ENCODE data around the gene ZNF236.

GRCh38 chr18:76860411-76860810, 38.1 kb downstream of the ZNF236 start:
- TF ChIP-seq CTCF (IDR thresholded peaks at IDR 0.05) (no peak), EP300 (IDR thresholded peaks at IDR 0.05) (no peak), POLR2AphosphoS5 (IDR thresholded peaks at IDR 0.05) (no peak), POLR2A (IDR thresholded peaks at IDR 0.05) (no peak)

Measured in sigmoid colon (tissue), 4 donors.